Caco-2 (cell line): ENCODE results near the gene ITGAD. TPM values are rescaled to one million over a fixed set of nuclear protein-coding genes. Genes with fewer than 3 reads are reported as not detected.

Source experiments
- BruUV-seq: library from RNA; stranded (reverse); fragments of 400-500 nt; replicated peaks from 2 replicates; lab custom pipeline; 2021; lab: Mats Ljungman, UMichigan
- CTCF ChIA-PET: fragments of 300-600 bp; sonication (Branson Sonifier 250); formaldehyde crosslinking; loops from one replicate; lab custom pipeline; 2022; ENCODE audit warnings: antibody characterized with exemption; lab: Charles Lee
- POLR2A ChIA-PET: fragments of 300-600 bp; sonication (Branson Sonifier 250); formaldehyde crosslinking; loops from one replicate; lab custom pipeline; 2022; ENCODE audit warnings: antibody characterized with exemption; lab: Charles Lee
- DNase-seq, 2 experiments: peaks; one replicate each; pipeline versions ENCODE4 v3.0.0 to v3.0.0-alpha.2; 2020 to 2022
- H3K27me3 ChIP-seq: replicated peaks from 2 replicates; pipeline ENCODE4 v1.6.0; 2011; ENCODE audit warnings: low read length; ENCODE audit not compliant: control insufficient read depth, insufficient read depth
- H3K36me3 ChIP-seq: 2 replicates; pipeline ENCODE4 v1.5.1; 2011; ENCODE audit warnings: low read length; ENCODE audit not compliant: control insufficient read depth, insufficient read depth
- H3K4me1 ChIP-seq: fragments of 250-450 bp; sonication (Bioruptor Pico); 2 replicates; pipeline ENCODE4 v1.5.1; 2020; ENCODE audit warnings: mild to moderate bottlenecking
- H3K4me3 ChIP-seq: 2 replicates; pipeline ENCODE4 v1.5.1; 2011; ENCODE audit warnings: low read depth, mild to moderate bottlenecking, control low read depth, low read length
- H3K9me3 ChIP-seq: fragments of 250-450 bp; sonication (Bioruptor Pico); 2 replicates; pipeline ENCODE4 v1.5.1; 2020; ENCODE audit warnings: mild to moderate bottlenecking, moderate library complexity
- H3K27ac Mint-ChIP-seq: one replicate; pipeline ENCODE4 v1.8.0; 2022; ENCODE audit warnings: mixed read lengths; ENCODE audit not compliant: unreplicated experiment
- H3K27me3 Mint-ChIP-seq: one replicate; pipeline ENCODE4 v1.8.0; 2022; ENCODE audit warnings: mixed read lengths; ENCODE audit not compliant: insufficient read depth, unreplicated experiment
- H3K36me3 Mint-ChIP-seq: one replicate; pipeline ENCODE4 v1.8.0; 2022; ENCODE audit warnings: mild to moderate bottlenecking, mixed read lengths; ENCODE audit not compliant: insufficient read depth, unreplicated experiment
- H3K4me1 Mint-ChIP-seq: one replicate; pipeline ENCODE4 v1.8.0; 2022; ENCODE audit warnings: low read depth, mixed read lengths; ENCODE audit not compliant: unreplicated experiment
- H3K4me3 Mint-ChIP-seq: one replicate; pipeline ENCODE4 v1.8.0; 2022; ENCODE audit warnings: mild to moderate bottlenecking, moderate library complexity, mixed read lengths; ENCODE audit not compliant: unreplicated experiment
- H3K9me3 Mint-ChIP-seq: one replicate; pipeline ENCODE4 v1.8.0; 2022; ENCODE audit warnings: mixed read lengths; ENCODE audit not compliant: unreplicated experiment
- CTCF ChIP-seq, 2 experiments: fragments of 200-600 bp in 1 of 2; IDR thresholded peaks; 1 replicate in 1 of 2; 2 replicates in 1 of 2; pipeline versions ENCODE4 v1.5.1 to v1.8.0; 2011 to 2022; ENCODE audit warnings: antibody characterized with exemption in 1 of 2, control low read depth in 1 of 2, inconsistent platforms in 1 of 2, low read depth in 1 of 2, low read length in 1 of 2, mild to moderate bottlenecking in 1 of 2, moderate library complexity in 1 of 2; ENCODE audit not compliant: insufficient read depth in 1 of 2, severe bottlenecking in 1 of 2, unreplicated experiment in 1 of 2
- intact Hi-C: fragments of 100-400 bp; cut with micrococcal nuclease; formaldehyde crosslinking; loops from one replicate; pipeline ENCODE4 v1.10.0; 2022; ENCODE audit not compliant: unreplicated experiment
- total RNA-seq: library from RNA; stranded (reverse); gene quantifications from 2 replicates; pipeline ENCODE4 v1.2.3, GENCODE V29; 2022

ITGAD gene
- total RNA-seq, 1 experiment from 2014 or later: not detected

GRCh38 chr16:31355431-31356100 lies 37.6 kb upstream of the ITGAD start:
- Histone ChIP-seq H3K36me3 (no peaks in the 10 kb centered on the region), H3K4me1 (no peaks in the 10 kb centered on the region), H3K27me3 (no peaks in the 10 kb centered on the region), H3K4me3 (no peak overlapping the region), H3K9me3 (no peaks in the 10 kb centered on the region)
- POLR2A ChIA-PET: no interaction called here
- CTCF ChIA-PET: no interaction called here
- BruUV-seq: no TSS peak
- peaks cover 6% of the 10 kb centered on the region for H3K27me3 Mint-ChIP-seq
- DNase-seq: no peak
- no peak overlapping the region for H3K4me3 Mint-ChIP-seq
- TF ChIP-seq CTCF (IDR thresholded peaks at IDR 0.05; ENCODE audit: insufficient read depth in 1 of 2, low read depth in 1 of 2, low read length in 1 of 2, severe bottlenecking in 1 of 2, unreplicated experiment in 1 of 2): no peak
- no peak overlapping the region for H3K27ac Mint-ChIP-seq
- H3K9me3 Mint-ChIP-seq: no peaks in the 10 kb centered on the region
- H3K36me3 Mint-ChIP-seq: peaks cover 5% of the 10 kb centered on the region
- no peaks in the 10 kb centered on the region for H3K4me1 Mint-ChIP-seq
- intact Hi-C loops: no loop called here

GRCh38 chr16:31356566-31357323 lies 36.4 kb upstream of the ITGAD start:
- H3K36me3 Mint-ChIP-seq: peaks cover 5% of the 10 kb centered on the region
- BruUV-seq: no TSS peak
- DNase-seq: no peak
- H3K4me1 Mint-ChIP-seq: no peaks in the 10 kb centered on the region
- ChIA-PET CTCF (interaction anchor here (0.6 kb wide), 1 partner anchor 31 kb away, joined by 3 read pairs; no protein-coding TSS in a partner anchor), POLR2A (no interaction called here)
- H3K4me3 Mint-ChIP-seq: no peak overlapping the region
- Histone ChIP-seq H3K4me3 (no peak overlapping the region), H3K27me3 (no peaks in the 10 kb centered on the region), H3K9me3 (no peaks in the 10 kb centered on the region), H3K4me1 (no peaks in the 10 kb centered on the region), H3K36me3 (no peaks in the 10 kb centered on the region)
- no peak overlapping the region for H3K27ac Mint-ChIP-seq
- H3K27me3 Mint-ChIP-seq: peaks cover 6% of the 10 kb centered on the region
- no peak for TF ChIP-seq CTCF (IDR thresholded peaks at IDR 0.05; ENCODE audit: insufficient read depth in 1 of 2, low read depth in 1 of 2, low read length in 1 of 2, severe bottlenecking in 1 of 2, unreplicated experiment in 1 of 2)
- no peaks in the 10 kb centered on the region for H3K9me3 Mint-ChIP-seq
- intact Hi-C loops: no loop called here

- Mint-ChIP-seq H3K4me3 (no peak overlapping the region), H3K27me3 (peaks cover 4% of the 10 kb centered on the region), H3K4me1 (no peaks in the 10 kb centered on the region), H3K9me3 (no peaks in the 10 kb centered on the region), H3K36me3 (peaks cover 5% of the 10 kb centered on the region), H3K27ac (no peak overlapping the region)
- TF ChIP-seq CTCF (IDR thresholded peaks at IDR 0.05; ENCODE audit: insufficient read depth in 1 of 2, low read depth in 1 of 2, low read length in 1 of 2, severe bottlenecking in 1 of 2, unreplicated experiment in 1 of 2): no peak
- no peaks in the 10 kb centered on the region for H3K9me3 ChIP-seq
- ChIA-PET POLR2A (no interaction called here), CTCF (no interaction called here)
- no peaks in the 10 kb centered on the region for H3K36me3 ChIP-seq
- no peaks in the 10 kb centered on the region for H3K4me1 ChIP-seq
- H3K4me3 ChIP-seq: no peak overlapping the region
- no peak for DNase-seq
- intact Hi-C loops: no loop called here
- BruUV-seq: no TSS peak
- H3K27me3 ChIP-seq: no peaks in the 10 kb centered on the region
Measured at GRCh38 chr16:31357324-31358109, 35.6 kb upstream of the ITGAD start.
